DOHH2 (cell line): ENCODE data around the gene ZSCAN18.

ENCODE experiments used
- H3F3A ChIP-seq: fragments of 200-600 bp; sonication (generic), shearing (Covaris generic); 2 replicates; pipeline ENCODE4 v1.6.0; 2016; ENCODE audit warnings: antibody characterized with exemption, mild to moderate bottlenecking; ENCODE audit not compliant: control insufficient read depth, insufficient read depth
- H3K27ac ChIP-seq: fragments of 200-600 bp; sonication (generic); 2 replicates; pipeline ENCODE4 v1.5.1; 2014; ENCODE audit warnings: low read depth, mild to moderate bottlenecking, low read length, moderate library complexity
- H3K27me3 ChIP-seq: fragments of 200-600 bp; sonication (generic); 2 replicates; pipeline ENCODE4 v1.6.1; 2014; ENCODE audit warnings: mild to moderate bottlenecking, low read length, mixed read lengths; ENCODE audit not compliant: control insufficient read depth
- H3K36me3 ChIP-seq: fragments of 200-600 bp; sonication (generic); 2 replicates; pipeline ENCODE4 v1.6.1; 2014; ENCODE audit warnings: mild to moderate bottlenecking, low read length, moderate library complexity, mixed read lengths; ENCODE audit not compliant: control insufficient read depth
- H3K4me1 ChIP-seq: fragments of 200-600 bp; sonication (generic); 2 replicates; pipeline ENCODE4 v1.6.1; 2014; ENCODE audit warnings: mild to moderate bottlenecking, low read length, mixed read lengths; ENCODE audit not compliant: control insufficient read depth
- H3K4me2 ChIP-seq: fragments of 200-600 bp; sonication (generic); 2 replicates; pipeline ENCODE4 v1.6.0; 2014; ENCODE audit warnings: mild to moderate bottlenecking, low read length, moderate library complexity
- H3K4me3 ChIP-seq: fragments of 200-600 bp; sonication (generic); 2 replicates; pipeline ENCODE4 v1.5.1; 2014; ENCODE audit warnings: mild to moderate bottlenecking, low read length, mixed read lengths
- H3K79me2 ChIP-seq: fragments of 200-600 bp; sonication (generic); 2 replicates; pipeline ENCODE4 v1.6.1; 2014; ENCODE audit warnings: mild to moderate bottlenecking, low read length, mixed read lengths; ENCODE audit not compliant: control insufficient read depth
- H3K9me2 ChIP-seq: fragments of 200-600 bp; sonication (generic); replicated peaks from 2 replicates; pipeline ENCODE4 v1.6.1; 2014; ENCODE audit warnings: mild to moderate bottlenecking, low read length, mixed read lengths; ENCODE audit not compliant: control insufficient read depth
- H3K9me3 ChIP-seq: fragments of 200-600 bp; sonication (generic); 2 replicates; pipeline ENCODE4 v1.6.1; 2014; ENCODE audit warnings: antibody characterized with exemption, low read length, mixed read lengths; ENCODE audit not compliant: control insufficient read depth, insufficient read depth
- H4K20me1 ChIP-seq: fragments of 200-600 bp; sonication (generic); 2 replicates; pipeline ENCODE4 v1.6.0; 2014; ENCODE audit warnings: low read depth, mild to moderate bottlenecking, antibody characterized with exemption, low read length, moderate library complexity; ENCODE audit not compliant: control insufficient read depth, insufficient read depth
- CTCF ChIP-seq: fragments of 200-600 bp; sonication (generic); IDR thresholded peaks from one replicate; pipeline ENCODE4 v1.5.1; 2014; ENCODE audit warnings: antibody characterized with exemption, mild to moderate bottlenecking, low read depth, low read length; ENCODE audit not compliant: poor library complexity, severe bottlenecking
- EZH2phosphoT487 ChIP-seq: fragments of 200-600 bp; sonication (generic); IDR thresholded peaks from 2 replicates; pipeline ENCODE4 v1.6.1; 2017; ENCODE audit warnings: borderline replicate concordance, mild to moderate bottlenecking, antibody characterized with exemption, low read length, moderate library complexity, mixed read lengths

The ZSCAN18 gene

GRCh38 chr19:58047672-58048071 is 50.4 kb downstream of the ZSCAN18 start:
- H3K27me3 ChIP-seq: no peaks in the 10 kb centered on the region
- peaks cover 52% of the 10 kb centered on the region; the same call in 1 of the 2 replicates for H3K9me3 ChIP-seq
- H3K79me2 ChIP-seq: no peaks in the 10 kb centered on the region
- H3K9me2 ChIP-seq: no peaks in the 10 kb centered on the region
- TF ChIP-seq CTCF (no peak), EZH2phosphoT487 (no peak)
- H3K36me3 ChIP-seq: no peaks in the 10 kb centered on the region
- H3F3A ChIP-seq: no peaks in the 10 kb centered on the region
- H3K4me1 ChIP-seq: no peaks in the 10 kb centered on the region
- H3K4me2 ChIP-seq: no peak overlapping the region
- no peaks in the 10 kb centered on the region for H4K20me1 ChIP-seq
- no peak overlapping the region for H3K4me3 ChIP-seq
- no peak overlapping the region for H3K27ac ChIP-seq

DNA sequence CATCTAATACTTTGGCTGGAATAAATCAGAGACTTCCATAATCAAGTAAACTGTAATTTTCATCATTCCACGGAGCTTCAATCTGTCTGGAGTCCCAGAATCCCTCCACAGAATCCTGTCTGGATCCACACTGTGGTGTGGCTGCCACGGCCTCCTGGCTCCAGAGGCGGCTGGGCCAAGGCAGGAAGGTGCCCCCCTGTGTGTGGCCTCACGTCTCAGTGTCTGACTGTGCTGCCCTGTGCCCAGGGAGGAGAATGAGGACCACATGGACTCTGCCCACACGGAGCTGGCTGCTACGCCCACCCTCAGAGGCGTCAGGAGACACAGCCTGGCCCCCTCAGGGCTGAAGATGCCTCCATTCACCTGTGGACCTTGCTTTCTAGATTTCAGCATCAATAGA is 51.2 kb downstream of the ZSCAN18 start:
- Histone ChIP-seq H3K4me1 (no peaks in the 10 kb centered on the region), H3K4me3 (no peak overlapping the region), H3K9me2 (no peaks in the 10 kb centered on the region), H3K36me3 (no peaks in the 10 kb centered on the region), H3K27ac (no peak overlapping the region), H3F3A (no peaks in the 10 kb centered on the region), H3K27me3 (no peaks in the 10 kb centered on the region), H3K4me2 (no peak overlapping the region), H3K9me3 (peaks cover 47% of the 10 kb centered on the region; the same call in 1 of the 2 replicates), H3K79me2 (no peaks in the 10 kb centered on the region), H4K20me1 (no peaks in the 10 kb centered on the region)
- TF ChIP-seq EZH2phosphoT487: no peak
- no peak for TF ChIP-seq CTCF

GRCh38 chr19:58045411-58046050 is 52.5 kb downstream of the ZSCAN18 start:
- Histone ChIP-seq H4K20me1 (no peaks in the 10 kb centered on the region), H3K4me1 (no peaks in the 10 kb centered on the region), H3K4me3 (no peak overlapping the region), H3K27me3 (no peaks in the 10 kb centered on the region), H3K9me2 (no peaks in the 10 kb centered on the region), H3F3A (no peaks in the 10 kb centered on the region), H3K27ac (no peak overlapping the region), H3K4me2 (no peak overlapping the region), H3K9me3 (peaks cover 37% of the 10 kb centered on the region; the same call in 1 of the 2 replicates), H3K79me2 (no peaks in the 10 kb centered on the region), H3K36me3 (no peaks in the 10 kb centered on the region)
- TF ChIP-seq EZH2phosphoT487 (no peak), CTCF (no peak)
